ENCODE results near the gene FGFBP2.

DNA sequence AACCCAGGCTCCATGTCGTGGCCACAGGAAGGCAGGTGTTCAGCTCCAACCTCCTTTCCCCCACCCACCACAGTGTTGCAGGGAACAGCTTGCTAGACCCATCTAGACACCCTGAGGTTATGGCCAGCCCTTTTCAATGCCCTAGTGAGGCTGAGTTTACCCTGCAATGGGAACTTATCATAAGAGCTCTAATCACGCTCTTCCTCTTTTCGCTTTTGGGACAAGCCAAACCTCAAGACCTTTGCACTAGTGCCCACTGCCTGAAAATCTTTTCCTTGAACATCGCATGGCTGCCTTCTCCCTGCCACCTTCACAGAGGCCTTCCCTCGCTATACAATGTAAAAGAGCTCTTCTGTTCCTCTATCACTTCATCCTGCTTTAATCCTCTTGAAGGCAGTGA, 2.4 kb upstream of the FGFBP2 start:
- TF ChIP-seq ARNT (IDR thresholded peaks at IDR 0.05) (no peak), HDGF (IDR thresholded peaks at IDR 0.05; ENCODE audit: borderline replicate concordance) (no peak), BHLHE40 (IDR thresholded peaks at IDR 0.05; ENCODE audit: borderline replicate concordance) (no peak), CTBP1 (IDR thresholded peaks at IDR 0.05; ENCODE audit: borderline replicate concordance) (no peak), SP1 (IDR thresholded peaks at IDR 0.05) (no peak), FOXM1 (IDR thresholded peaks at IDR 0.05; ENCODE audit: borderline replicate concordance) (no peak), L3MBTL2 (conservative IDR thresholded peaks at IDR 0.05) (no peak)
- TF ChIP-seq, protein P1, sequence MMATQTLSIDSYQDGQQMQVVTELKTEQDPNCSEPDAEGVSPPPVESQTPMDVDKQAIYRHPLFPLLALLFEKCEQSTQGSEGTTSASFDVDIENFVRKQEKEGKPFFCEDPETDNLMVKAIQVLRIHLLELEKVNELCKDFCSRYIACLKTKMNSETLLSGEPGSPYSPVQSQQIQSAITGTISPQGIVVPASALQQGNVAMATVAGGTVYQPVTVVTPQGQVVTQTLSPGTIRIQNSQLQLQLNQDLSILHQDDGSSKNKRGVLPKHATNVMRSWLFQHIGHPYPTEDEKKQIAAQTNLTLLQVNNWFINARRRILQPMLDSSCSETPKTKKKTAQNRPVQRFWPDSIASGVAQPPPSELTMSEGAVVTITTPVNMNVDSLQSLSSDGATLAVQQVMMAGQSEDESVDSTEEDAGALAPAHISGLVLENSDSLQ (IDR thresholded peaks at IDR 0.05): no peak
